HG02973 (cell line): ENCODE data around the gene IRAK2.

Experiments used
- ATAC-seq: cut with Tn5 transposase; IDR thresholded peaks from one replicate; pipeline ENCODE4 v1.9.1; 2021; ENCODE audit warnings: moderate library complexity; ENCODE audit not compliant: unreplicated experiment

The IRAK2 gene

DNA sequence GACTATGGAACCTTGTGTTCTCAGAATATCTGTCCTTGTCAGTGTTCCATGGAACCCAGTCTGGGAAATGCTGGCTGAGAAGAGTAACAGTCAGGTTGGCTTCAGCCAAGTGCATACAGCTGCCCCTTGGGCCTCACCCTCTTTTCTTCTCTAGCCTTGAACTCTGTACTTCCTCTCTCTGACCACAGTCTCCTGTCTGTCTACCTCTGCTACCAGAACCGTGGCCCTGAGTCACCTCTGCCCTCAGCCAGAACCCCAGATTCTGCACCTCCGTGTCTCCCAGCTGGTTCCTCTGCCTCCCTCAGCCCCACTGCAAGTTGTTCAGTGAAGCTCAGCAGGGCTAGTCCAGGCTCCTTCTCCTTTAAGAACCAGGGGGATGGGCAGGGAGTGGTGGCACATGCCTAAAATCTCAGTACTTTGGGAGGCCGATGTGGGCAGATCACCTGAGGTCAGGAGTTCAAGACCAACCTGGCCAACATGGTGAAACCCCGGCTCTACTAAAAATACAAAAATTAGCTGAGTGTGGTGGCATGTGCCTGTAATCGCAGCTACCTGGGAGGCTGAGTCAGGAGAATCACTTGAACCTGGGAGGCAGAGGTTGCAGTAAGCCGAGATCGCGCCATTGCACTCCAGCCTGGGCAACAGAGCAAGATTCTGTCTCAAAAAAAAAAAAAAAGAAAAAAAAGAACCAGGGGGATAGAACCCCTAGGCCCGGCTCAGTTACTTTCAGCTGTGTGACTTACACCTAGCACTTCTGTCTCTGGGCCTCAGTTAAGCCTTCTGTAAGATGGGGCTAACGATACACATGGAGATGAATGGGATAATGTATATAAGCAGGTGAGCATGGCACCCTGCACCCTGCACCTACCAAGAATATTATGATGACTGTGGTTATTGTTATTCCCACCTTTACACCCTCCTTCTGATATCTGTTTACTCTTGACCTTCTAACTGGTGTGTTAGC lies 59.2 kb downstream of the IRAK2 start:
- peak; percentile 51 for ATAC-seq

DNA sequence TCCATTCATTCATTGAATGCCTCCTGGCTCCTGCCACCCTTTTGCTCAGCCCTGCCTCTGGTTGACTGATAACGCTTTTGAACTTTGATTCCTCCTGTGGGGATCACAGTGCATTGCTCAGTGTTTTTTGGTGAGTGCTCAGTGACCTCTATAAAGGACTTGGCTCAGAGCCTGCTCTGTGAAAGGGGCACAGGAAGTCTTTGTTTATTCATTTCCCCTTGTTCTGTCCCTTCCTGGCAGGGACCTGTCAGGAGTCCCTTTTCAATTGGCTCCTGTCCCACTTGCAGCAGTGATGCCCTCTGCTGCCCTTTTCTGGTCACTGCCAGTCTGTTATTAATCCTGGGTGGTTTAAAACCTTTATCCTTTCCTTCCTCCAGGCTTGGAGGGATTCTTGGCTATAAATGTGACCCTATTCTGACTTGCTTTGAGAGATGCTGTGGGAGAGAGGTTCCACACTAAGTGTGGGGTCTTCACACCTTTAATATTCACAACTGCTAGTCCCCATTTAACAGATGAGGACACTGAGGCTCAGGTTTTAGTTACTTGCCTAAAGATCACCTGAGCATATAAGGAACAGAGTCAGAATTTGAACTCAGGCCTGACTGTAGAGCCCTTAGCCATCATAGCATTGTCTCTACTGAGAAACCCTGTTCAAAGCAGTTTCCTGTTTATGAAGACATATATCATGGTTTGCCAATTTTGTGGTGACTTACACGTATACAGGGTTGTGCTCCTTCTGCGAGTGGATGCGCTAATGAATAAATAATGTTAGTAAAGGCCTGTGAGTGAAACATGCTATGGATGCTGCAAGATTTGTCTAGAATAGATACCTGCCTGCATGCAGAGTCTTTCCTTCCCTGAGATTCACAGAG lies 60.3 kb downstream of the IRAK2 start:
- no peak for ATAC-seq

DNA sequence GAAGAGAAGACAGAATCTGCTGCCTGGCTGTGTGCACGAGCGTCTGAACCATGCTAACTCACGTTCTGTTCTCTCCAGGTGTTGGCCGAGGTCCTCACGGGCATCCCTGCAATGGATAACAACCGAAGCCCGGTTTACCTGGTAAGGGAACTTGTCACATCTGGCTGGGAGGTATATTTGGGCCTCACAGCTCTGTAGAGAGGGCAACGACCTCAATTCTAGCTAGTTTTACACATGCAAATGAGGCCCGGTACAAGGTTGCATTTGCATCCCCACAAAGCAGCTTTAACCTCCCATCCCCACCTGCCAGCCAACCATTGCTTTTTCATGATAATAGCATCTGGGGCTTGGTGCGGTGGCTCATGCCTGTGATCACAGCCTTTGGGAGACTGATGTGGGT lies 61.6 kb downstream of the IRAK2 start:
- no peak for ATAC-seq

DNA sequence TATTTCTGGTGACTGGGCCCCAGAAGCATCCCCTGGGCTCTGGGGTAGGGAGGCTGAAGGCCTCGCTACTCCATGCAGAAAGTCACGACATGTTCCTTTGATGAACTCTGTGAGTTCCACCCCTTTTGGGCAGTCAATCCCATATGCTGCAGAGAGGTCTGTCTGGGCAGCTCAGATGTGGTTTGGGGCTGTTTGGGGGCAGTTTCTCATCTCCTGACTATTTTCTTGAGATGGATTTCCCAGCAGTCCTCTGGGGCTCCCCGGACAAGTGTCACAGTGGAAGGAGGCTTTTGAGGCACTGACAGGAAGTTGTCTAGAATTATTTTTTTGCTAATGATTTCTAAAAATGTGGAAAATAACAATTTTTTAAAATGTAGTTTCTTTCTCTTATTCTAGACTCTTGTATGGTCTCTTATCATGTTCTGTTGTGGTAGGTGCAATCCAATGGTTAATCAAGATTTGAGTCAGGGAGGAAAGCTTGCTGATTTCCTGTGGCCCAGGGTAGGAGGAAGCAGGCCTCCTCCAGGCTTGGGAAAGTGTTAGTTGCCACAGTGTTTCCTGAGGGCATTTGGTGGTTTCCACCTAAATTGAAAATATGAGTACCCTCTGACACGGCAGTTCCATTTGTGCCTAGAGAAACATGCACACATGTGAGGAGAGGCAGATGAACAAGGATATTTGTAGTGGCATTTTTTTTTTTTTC lies 63.7 kb downstream of the IRAK2 start:
- ATAC-seq = no peak

DNA sequence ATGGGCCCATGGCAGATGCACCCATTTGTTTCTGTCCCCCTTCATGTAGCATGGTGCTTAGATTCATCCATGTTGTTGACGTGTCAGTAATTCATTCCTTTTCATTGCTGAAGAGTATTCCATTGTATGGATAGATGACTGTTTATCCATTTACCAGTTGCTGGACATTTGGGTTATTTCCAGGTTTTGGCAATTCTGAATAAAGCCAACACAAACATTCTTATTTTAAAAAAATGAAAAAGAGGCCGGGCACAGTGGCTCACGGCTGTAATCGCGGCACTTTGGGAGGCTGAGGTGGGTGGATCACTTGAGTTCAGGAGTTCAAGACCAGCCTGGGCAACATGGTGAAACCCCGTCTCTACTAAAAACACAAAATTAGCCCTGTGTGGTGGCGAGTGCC lies 64.9 kb downstream of the IRAK2 start:
- ATAC-seq = no peak

DNA sequence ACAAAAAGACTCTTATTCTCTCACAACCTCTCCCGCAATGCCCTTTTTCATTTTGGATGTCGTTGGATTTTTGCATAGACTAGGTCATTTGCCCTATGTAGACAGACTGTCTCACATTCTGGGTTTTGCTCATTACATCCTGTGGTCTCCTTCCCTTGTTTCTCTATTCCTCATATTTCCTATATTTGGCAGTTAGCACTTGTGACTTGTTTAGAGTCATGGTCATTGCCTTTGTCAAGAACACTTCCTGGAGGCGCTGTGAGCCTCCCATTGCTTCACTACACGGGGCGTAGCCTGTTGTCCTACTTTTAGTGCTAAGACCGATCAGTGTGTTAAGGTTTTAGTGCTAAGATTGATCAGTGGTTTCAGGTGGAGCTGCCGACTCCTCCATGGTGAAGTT lies 67.4 kb downstream of the IRAK2 start:
- no peak for ATAC-seq

DNA sequence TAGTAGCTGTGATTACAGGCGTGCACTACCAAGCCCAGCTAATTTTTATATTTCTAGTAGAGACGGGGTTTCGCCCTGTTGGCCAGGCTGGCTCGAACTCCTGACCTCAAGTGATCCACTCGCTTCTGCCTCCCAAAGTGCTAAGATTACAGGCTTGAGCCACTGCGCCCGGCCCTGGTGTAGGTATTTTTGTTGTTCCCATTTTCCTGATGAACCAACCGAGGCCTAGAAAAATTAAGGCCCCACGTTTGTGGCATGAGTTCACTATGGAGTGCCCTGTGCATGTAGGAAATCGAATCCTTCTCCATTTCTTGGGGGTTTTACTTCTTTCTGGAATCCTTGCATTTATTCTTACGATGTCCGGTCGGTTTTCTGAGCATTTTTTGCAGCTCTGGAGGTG lies 69.3 kb downstream of the IRAK2 start:
- ATAC-seq = no peak

DNA sequence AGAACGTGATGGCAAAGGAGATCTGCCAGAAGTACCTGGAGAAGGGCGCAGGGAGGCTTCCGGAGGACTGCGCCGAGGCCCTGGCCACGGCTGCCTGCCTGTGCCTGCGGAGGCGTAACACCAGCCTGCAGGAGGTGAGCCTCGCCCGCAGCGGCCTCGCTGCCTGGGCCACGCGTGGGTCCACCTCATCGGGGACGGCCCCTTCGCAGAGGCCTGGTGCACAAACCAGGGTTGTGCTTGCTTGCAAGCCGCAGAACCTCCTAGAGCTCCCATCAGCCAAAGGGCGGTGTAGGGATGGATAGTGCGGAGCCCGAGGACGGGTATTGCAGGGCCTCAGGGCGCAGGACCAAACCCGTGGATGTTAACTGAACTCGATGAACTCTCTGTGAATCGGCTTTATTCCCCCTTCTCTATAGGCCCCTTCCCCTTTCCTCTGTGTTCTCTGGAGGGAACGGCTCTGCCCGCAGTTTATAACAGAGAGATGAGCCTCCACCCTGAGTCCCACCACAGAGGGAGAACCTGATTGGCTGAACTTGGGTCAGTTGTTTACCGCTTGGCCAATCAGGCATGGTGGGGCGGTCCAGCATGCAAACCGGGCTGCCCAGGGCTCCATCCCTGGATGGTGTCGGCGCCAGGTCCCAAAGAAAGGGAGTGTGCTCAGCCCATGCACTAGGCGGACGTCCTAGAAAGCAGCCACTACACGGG lies 70.0 kb downstream of the IRAK2 start:
- no peak for ATAC-seq

DNA sequence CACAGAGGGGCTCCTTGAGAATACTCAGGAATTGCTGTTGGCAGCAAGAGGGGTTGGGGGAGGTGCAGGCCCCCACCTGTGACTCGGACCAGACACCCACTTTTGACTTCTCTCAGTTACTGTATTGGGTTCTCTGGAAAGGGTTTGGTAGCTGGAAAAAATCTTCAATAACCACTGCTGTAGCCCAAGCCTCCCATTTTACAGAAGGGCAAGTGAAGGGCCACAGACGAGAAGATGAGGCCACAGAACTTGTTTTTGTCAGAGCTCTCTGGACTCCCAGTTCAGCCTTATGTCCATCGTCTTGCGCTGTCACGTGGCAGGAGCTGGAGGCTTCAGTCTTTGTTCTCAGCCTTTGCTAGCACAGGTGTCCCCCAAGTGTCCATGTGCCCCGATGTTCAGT lies 70.8 kb downstream of the IRAK2 start:
- no peak for ATAC-seq

DNA sequence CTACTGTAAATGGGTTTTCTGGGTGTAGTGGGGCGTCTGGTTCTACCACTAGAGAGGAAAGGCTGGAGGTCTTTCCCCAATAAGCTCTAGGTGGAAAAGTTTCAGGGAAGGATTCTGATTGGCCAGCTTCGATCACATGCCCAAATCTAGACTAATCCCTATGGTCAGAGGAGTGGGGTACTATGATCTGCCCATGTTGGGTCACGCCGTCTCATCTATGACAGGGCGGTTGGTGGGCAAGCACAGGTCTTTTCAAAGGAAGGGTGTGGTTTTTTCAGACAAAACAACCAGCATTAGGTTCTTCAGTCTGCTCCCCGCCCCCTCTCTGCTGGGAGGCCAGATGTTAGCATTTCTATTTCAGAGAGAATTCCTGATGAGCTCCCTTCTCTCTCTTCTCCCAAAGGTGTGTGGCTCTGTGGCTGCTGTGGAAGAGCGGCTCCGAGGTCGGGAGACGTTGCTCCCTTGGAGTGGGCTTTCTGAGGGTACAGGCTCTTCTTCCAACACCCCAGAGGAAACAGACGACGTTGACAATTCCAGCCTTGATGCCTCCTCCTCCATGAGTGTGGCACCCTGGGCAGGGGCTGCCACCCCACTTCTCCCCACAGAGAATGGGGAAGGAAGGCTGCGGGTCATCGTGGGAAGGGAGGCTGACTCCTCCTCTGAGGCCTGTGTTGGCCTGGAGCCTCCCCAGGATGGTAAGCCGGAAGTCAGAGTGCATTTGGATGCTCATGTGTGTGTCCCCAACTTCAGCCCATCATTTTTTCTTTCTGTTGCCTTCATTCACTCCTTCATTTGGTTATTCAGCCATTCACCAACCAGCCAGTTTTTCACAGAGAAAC lies 73.8 kb downstream of the IRAK2 start:
- ATAC-seq = no peak

DNA sequence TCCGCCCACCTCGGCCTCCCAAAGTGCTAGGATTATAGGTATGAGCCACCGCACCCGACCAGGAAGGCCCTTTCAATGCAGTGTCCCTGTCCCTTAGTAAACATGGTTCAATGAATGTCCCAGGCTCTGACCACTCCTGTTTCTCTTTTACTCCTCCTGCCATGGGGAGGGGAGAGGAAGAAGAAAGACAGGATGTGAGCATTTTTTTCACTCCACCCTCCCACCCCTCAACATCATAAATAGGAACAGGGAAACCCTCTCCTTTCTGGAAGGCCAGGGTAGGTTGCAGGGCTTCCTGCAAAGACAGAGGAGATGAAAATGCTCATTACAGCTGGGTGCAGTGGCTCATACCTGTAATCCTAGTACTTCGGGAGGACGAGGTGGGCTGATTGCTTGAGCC lies 76.1 kb downstream of the IRAK2 start:
- no peak for ATAC-seq

DNA sequence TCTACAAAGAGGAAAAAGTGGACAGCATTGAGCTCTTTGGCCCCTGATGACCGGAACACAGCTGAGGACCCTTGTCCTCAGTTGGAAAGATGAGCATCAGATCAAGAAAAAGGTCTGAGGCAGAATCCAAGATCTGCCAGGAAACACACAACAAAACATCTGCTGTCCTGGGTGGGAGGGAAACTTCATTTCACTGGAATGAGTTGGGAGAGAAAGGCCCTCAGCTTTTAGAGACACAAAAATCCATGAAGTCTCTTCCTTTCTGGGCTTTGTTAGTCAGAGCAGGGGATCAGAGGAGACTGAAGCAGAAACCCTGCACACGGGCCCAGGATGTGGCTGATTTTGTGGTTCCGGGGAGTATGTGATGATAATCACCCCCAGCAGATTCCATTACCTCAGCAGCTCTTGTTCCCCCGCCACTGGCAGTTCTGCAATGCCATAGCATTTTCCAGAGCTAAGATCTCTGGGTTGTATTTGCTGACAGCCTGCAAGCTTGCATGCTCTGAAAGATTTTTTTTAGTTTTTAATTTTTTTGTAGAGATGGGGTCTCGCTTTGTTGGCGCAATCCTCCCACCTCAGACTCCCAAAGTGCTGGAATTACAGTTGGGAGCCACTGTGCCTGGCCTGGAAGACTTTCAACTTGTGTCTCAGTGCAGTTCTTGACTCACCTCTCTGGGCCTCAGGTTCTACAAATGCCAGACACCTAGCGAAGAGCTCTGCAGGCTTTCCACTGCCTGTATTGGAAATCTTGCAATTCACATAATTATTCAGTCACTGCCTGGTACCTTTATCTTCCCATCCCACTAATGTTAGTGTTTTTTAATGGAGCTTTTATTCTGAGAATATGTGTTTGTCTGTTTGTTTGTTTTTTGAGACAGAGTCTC lies 77.7 kb downstream of the IRAK2 start:
- ATAC-seq = no peak

DNA sequence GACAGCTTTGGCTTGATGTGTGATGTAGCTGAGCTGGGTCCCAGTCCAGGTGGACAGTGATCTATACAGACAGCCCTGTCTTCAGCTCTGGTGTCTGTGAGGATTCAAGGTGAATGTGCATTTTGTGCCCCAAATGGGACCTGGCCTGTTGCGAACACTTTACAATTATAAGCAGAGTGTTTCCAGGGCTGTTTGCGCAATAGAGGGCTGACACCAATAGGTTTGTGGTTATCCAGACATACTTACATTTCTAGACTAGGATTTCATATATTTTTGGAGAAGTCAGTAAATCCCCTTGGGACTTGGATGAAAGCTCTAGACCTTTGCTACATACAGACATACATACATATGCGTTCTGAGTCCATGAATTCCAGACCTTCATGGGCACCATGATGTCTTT lies 79.3 kb downstream of the IRAK2 start:
- no peak for ATAC-seq

DNA sequence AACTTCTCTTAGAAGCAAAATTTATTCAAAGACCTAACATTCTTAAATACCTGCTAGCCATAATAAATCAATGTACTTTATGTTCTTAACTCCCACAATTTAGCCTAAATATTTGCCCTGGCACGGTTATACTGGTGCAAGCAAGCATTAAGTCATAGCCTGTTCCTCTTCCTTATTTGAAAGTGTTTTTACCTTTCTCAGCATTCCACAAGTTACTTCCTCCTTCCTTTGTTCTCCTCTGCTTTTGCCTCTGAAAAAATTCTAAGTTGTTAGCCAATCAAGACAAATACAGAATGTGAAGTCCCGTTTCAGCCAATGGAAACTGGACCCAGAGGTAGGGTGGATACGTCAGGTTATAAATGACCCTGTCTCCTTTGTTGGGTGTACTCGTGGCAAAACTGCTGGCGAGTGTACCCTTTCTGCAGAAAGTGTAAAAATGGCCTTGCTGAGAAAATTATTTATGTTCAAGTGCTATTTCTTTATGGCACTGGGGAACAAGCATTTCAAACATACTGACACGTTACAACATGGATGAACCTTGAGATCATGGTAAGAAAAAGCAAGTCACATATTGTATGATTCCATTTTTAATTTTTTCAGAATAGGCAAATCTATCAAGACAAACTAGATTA lies 80.5 kb downstream of the IRAK2 start:
- ATAC-seq = no peak

DNA sequence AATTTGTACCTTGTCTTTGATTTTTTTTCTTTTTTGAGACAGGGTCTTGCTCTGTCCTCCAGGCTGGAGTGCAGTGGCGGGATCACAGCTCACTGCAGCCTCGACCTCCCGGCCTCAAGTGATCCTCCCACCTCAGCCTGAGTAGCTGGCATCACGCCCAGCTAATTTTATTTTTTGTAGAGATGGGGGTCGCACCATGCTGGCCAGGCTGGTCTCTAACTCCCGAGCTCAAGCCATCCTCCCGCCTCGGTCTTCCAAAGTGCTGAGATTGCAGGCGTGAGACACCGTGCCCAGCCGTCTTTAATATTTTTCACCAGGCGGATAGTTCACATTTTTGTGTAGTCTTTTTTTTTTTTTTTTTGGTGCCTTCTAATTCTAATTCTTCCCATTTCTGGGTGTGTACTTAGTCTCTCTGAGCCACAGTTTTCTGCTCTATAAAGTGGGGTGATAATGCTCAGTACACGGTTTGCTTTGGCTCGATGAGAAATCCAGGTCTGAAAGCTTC lies 83.0 kb downstream of the IRAK2 start:
- ATAC-seq = no peak

DNA sequence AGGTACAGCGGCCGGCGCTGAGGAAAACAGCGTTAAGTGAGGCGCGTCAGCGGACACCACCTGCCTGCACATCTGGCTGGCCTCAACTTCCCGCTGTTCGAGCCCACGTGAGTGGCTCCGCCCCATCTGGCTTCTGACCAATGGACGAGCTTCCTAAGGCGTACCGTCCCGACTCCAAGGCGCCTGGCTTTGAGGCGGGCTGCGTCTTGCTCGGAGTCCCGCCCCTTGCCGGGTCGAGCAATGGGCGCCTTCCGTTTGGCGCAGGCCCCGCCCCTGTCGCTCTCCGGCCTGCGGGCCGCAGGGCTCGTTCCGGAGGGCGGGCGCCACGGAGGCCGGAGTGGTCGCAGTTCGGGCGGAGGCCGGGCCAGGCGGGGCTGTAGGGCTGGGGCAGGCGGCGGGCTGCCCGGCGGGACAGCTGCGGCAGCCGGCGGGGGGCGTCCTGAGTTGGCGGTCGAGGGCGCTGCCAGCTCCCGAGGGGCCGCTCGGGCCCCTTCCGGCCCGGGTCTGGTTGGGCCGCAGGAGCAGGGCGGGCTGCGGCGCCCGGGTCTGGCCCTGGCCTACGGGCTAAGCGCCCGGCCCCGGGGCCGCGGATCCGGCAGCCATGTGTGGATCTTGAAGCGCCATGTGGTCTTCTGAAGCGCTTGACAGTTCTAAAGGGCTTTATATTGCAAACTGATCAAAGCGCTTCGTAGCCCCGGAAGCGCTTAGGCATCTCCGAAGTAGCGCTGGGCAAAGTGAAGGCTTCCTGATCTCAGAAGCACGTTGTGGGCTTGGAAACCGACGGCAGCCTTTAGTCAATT lies 83.7 kb downstream of the IRAK2 start, which contains the start of gene TATDN2:
Gene TATDN2, plus strand, starts transcription at position 276 of the 800 bp plus-strand sequence. CDS start 742 bp downstream, outside the sequence.
- ATAC-seq = peak; percentile 93
